IMR-90 (cell line): ENCODE data around the gene SYNPR. TPM values are rescaled to one million over a fixed set of nuclear protein-coding genes. Genes with fewer than 3 reads are reported as not detected.

Experiments used
- ATAC-seq: fragments of 200-7000 bp; cut with Tn5 transposase; 2 replicates; pipeline ENCODE4 v1.9.1; 2020; ENCODE audit warnings: low read depth, mild to moderate bottlenecking, moderate library complexity
- BruUV-seq: library from RNA; stranded (reverse); fragments of 400-500 nt; replicated peaks from 2 replicates; lab custom pipeline; 2021; lab: Mats Ljungman, UMichigan
- CTCF ChIA-PET: fragments of 300-600 bp; formaldehyde crosslinking; extraction: SDS; loops from one replicate; lab custom pipeline; 2021; ENCODE audit warnings: antibody characterized with exemption; lab: Yijun Ruan, JAX
- POLR2A ChIA-PET: fragments of 300-600 bp; sonication (Branson Sonifier 250); formaldehyde crosslinking; loops from one replicate; lab custom pipeline; 2022; ENCODE audit warnings: antibody characterized with exemption; ENCODE audit not compliant: unreplicated experiment; lab: Charles Lee
- DNase-seq: peaks from one replicate; pipeline ENCODE4 v3.0.0; 2013
- H2AFZ ChIP-seq: replicated peaks from 2 replicates; pipeline ENCODE3; 2013; ENCODE audit warnings: low read length, mild to moderate bottlenecking; ENCODE audit not compliant: poor library complexity
- H2AK5ac ChIP-seq: 2 replicates; pipeline ENCODE4 v1.6.1; 2013; ENCODE audit warnings: low read depth, low read length, inconsistent platforms
- H2AK9ac ChIP-seq: replicated peaks from 2 replicates; pipeline ENCODE3; 2013; ENCODE audit warnings: mild to moderate bottlenecking, low read depth, low read length, moderate library complexity; ENCODE audit not compliant: poor library complexity
- H2BK120ac ChIP-seq: 2 replicates; pipeline ENCODE4 v1.6.1; 2013; ENCODE audit warnings: low read depth, low read length, inconsistent platforms
- H2BK15ac ChIP-seq: 3 replicates; pipeline ENCODE4 v1.6.1; 2013; ENCODE audit warnings: low read depth, low read length, inconsistent platforms
- H2BK20ac ChIP-seq: 2 replicates; pipeline ENCODE4 v1.6.1; 2013; ENCODE audit warnings: low read depth, mild to moderate bottlenecking, inconsistent platforms, low read length, moderate library complexity
- H2BK5ac ChIP-seq: 2 replicates; pipeline ENCODE4 v1.6.1; 2013; ENCODE audit warnings: mild to moderate bottlenecking, low read depth, low read length, inconsistent platforms; ENCODE audit not compliant: poor library complexity, severe bottlenecking
- H3K14ac ChIP-seq: replicated peaks from 2 replicates; pipeline ENCODE4 v1.6.1; 2013; ENCODE audit warnings: low read depth, low read length, inconsistent platforms
- H3K18ac ChIP-seq: 2 replicates; pipeline ENCODE4 v1.6.1; 2013; ENCODE audit warnings: low read depth, low read length, control low read depth
- H3K23ac ChIP-seq: 2 replicates; pipeline ENCODE4 v1.6.1; 2013; ENCODE audit warnings: low read depth, low read length, inconsistent platforms
- H3K27ac ChIP-seq: 2 replicates; pipeline ENCODE4 v1.5.1; 2013; ENCODE audit warnings: mild to moderate bottlenecking, control low read depth, low read length; ENCODE audit not compliant: insufficient read depth
- H3K27me3 ChIP-seq: 2 replicates; pipeline ENCODE4 v1.6.1; 2013; ENCODE audit warnings: low read length; ENCODE audit not compliant: control insufficient read depth, insufficient read depth
- H3K36me3 ChIP-seq: 2 replicates; pipeline ENCODE4 v1.6.1; 2013; ENCODE audit warnings: low read length, mixed read lengths; ENCODE audit not compliant: control insufficient read depth, insufficient read depth
- H3K4ac ChIP-seq: 2 replicates; pipeline ENCODE4 v1.6.1; 2013; ENCODE audit warnings: low read depth, low read length, inconsistent platforms
- H3K4me1 ChIP-seq: 2 replicates; pipeline ENCODE4 v1.6.1; 2013; ENCODE audit warnings: low read length, mixed read lengths; ENCODE audit not compliant: control insufficient read depth, insufficient read depth
- H3K4me2 ChIP-seq: 2 replicates; pipeline ENCODE4 v1.6.1; 2013; ENCODE audit warnings: low read depth, mild to moderate bottlenecking, control low read depth, low read length, moderate library complexity
- H3K4me3 ChIP-seq: 2 replicates; pipeline ENCODE4 v1.5.1; 2013; ENCODE audit warnings: low read depth, mild to moderate bottlenecking, control low read depth, low read length, moderate library complexity; ENCODE audit not compliant: insufficient read depth
- H3K56ac ChIP-seq: 2 replicates; pipeline ENCODE4 v1.6.1; 2013; ENCODE audit warnings: low read length, inconsistent platforms; ENCODE audit not compliant: insufficient read depth; ENCODE audit errors: extremely low read depth
- H3K79me1 ChIP-seq, 2 experiments: 2 replicates each; pipeline ENCODE4 v1.6.1; 2013; ENCODE audit warnings: low read length in 2 of 2, inconsistent platforms in 1 of 2, low read depth in 1 of 2
- H3K9ac ChIP-seq: 2 replicates; pipeline ENCODE4 v1.6.1; 2013; ENCODE audit warnings: low read depth, low read length, control low read depth
- H3K9me1 ChIP-seq: 2 replicates; pipeline ENCODE4 v1.6.1; 2013; ENCODE audit warnings: low read length, inconsistent platforms; ENCODE audit not compliant: insufficient read depth
- H3K9me3 ChIP-seq: 2 replicates; pipeline ENCODE4 v1.6.1; 2013; ENCODE audit warnings: low read length; ENCODE audit not compliant: control insufficient read depth, insufficient read depth
- H4K20me1 ChIP-seq: 2 replicates; pipeline ENCODE4 v1.6.1; 2013; ENCODE audit warnings: low read length, inconsistent platforms; ENCODE audit not compliant: insufficient read depth
- H4K5ac ChIP-seq: 2 replicates; pipeline ENCODE4 v1.6.1; 2013; ENCODE audit warnings: mild to moderate bottlenecking, low read depth, low read length, control low read depth
- H4K8ac ChIP-seq, 2 experiments: 2 replicates each; pipeline ENCODE4 v1.6.1; 2013; ENCODE audit warnings: low read depth in 2 of 2, low read length in 2 of 2, control low read depth in 1 of 2, inconsistent platforms in 1 of 2
- H4K91ac ChIP-seq: 2 replicates; pipeline ENCODE4 v1.6.1; 2013; ENCODE audit warnings: low read depth, low read length, inconsistent platforms; ENCODE audit not compliant: insufficient read depth
- CEBPB ChIP-seq: IDR thresholded peaks from 2 replicates; pipeline ENCODE4 v1.6.1; 2012; ENCODE audit warnings: low read depth, low read length, improper control_type of control experiment
- CTCF ChIP-seq: conservative IDR thresholded peaks from 2 replicates; pipeline ENCODE4 v1.5.1; 2012; ENCODE audit warnings: mild to moderate bottlenecking, low read depth, low read length, improper control_type of control experiment
- ELK1 ChIP-seq: fragments of 150-350 bp; IDR thresholded peaks from 2 replicates; pipeline ENCODE4 v1.6.1; 2016; ENCODE audit warnings: low read depth, mild to moderate bottlenecking, low read length, moderate library complexity, borderline replicate concordance
- WGBS, 2 experiments: methylation state at CpG; one replicate each; pipeline versions ENCODE4 v1.1.5 to v1.1.7; 2013; ENCODE audit warnings: missing lambda C conversion rate in 2 of 2; ENCODE audit not compliant: insufficient read length in 1 of 2; ENCODE audit errors: extremely low coverage in 2 of 2; 5-methylcytosine and 5-hydroxymethylcytosine counted together
- dilution Hi-C: fragments of 300-500 bp; cut with HindIII; formaldehyde crosslinking; loops from one replicate; pipeline ENCODE4 v1.14.3; 2018; ENCODE audit warnings: low sequenced_read_pairs; ENCODE audit not compliant: unreplicated experiment
- in situ Hi-C: fragments of 300-500 bp; cut with MboI; formaldehyde crosslinking; loops from 3 replicates; pipeline ENCODE4 v1.14.3; 2019; ENCODE audit warnings: low sequenced_read_pairs, inconsistent platforms, mixed read lengths
- intact Hi-C: fragments of 100-400 bp; cut with micrococcal nuclease; formaldehyde crosslinking; loops from 2 replicates; pipeline ENCODE4 v1.10.0; 2022
- polyA plus RNA-seq, 3 experiments: library from polyadenylated mRNA; depleted of rRNA; stranded (reverse); fragments of >200 nt; gene quantifications; 2 replicates each; pipeline ENCODE4 v1.2.3, GENCODE V29; 2012; ENCODE audit warnings: low replicate concordance in 1 of 3
- total RNA-seq: library from RNA; depleted of rRNA; stranded (reverse); fragments of >200 nt; gene quantifications from 2 replicates; pipeline ENCODE4 v1.2.3, GENCODE V29; 2012

SYNPR gene
- total and polyA plus RNA-seq, 2 of the 4 experiments (the other 2 are of a cell fraction), result not detected

GRCh38 chr3:63290686-63291085, 12.6 kb downstream of the SYNPR start:
- dilution Hi-C loops, result no loop called here
- no peak overlapping the region for H3K23ac ChIP-seq
- H3K56ac ChIP-seq, result no peak overlapping the region
- H2AFZ ChIP-seq, result no peak overlapping the region
- no peak overlapping the region for H3K4me2 ChIP-seq
- no peak overlapping the region for H3K4me3 ChIP-seq
- ChIA-PET POLR2A (no interaction called here), CTCF (no interaction called here)
- intact Hi-C loops, result no loop called here
- no peak overlapping the region for H2BK120ac ChIP-seq
- H3K36me3 ChIP-seq, result no peaks in the 10 kb centered on the region
- H4K8ac ChIP-seq, result no peak overlapping the region
- no peaks in the 10 kb centered on the region for H3K9me1 ChIP-seq
- no peaks in the 10 kb centered on the region for H3K9me3 ChIP-seq
- DNase-seq (no peak), ATAC-seq (no peak)
- H2BK15ac ChIP-seq, result no peak overlapping the region
- in situ Hi-C loops, result no loop called here
- WGBS, 2 experiments, result no CpG with 5 or more reads among the region's 2 CpGs
- H3K27me3 ChIP-seq, result no peaks in the 10 kb centered on the region
- H3K4me1 ChIP-seq, result no peaks in the 10 kb centered on the region
- H3K18ac ChIP-seq, result no peak overlapping the region
- no peak overlapping the region for H3K27ac ChIP-seq
- no peak overlapping the region for H2BK20ac ChIP-seq
- H3K9ac ChIP-seq, result no peak overlapping the region
- no peak overlapping the region for H2BK5ac ChIP-seq
- no peaks in the 10 kb centered on the region for H4K20me1 ChIP-seq
- H3K14ac ChIP-seq, result no peak overlapping the region
- H4K91ac ChIP-seq, result no peak overlapping the region
- TF ChIP-seq CTCF, result no peak
- no peak for TF ChIP-seq ELK1
- no peak for TF ChIP-seq CEBPB
- no peak overlapping the region for H3K4ac ChIP-seq
- H2AK9ac ChIP-seq, result no peak overlapping the region
- H3K79me1 ChIP-seq, result no peaks in the 10 kb centered on the region
- no TSS peak for BruUV-seq
- no peak overlapping the region for H2AK5ac ChIP-seq
- no peak overlapping the region for H4K5ac ChIP-seq
